GM13977 (cell line): ENCODE data around the gene C9orf57.
"Not testable (repeated sequence)": the region's sequence is repeated elsewhere in the genome, so short reads cannot be mapped to it uniquely, and the experiment has no call there.

ENCODE experiments used
- DNase-seq: peaks from one replicate; pipeline ENCODE4 v3.0.0; 2012; ENCODE audit warnings: low spot score
- CTCF ChIP-seq: IDR thresholded peaks from 2 replicates; pipeline ENCODE4 v1.5.1; 2012; ENCODE audit warnings: mild to moderate bottlenecking, control low read depth; ENCODE audit not compliant: insufficient read depth; ENCODE audit errors: extremely low read depth, missing control alignments
- in situ Hi-C: fragments of 300-500 bp; cut with MboI; formaldehyde crosslinking; loops from one replicate; pipeline ENCODE4 v1.12.0; 2022; ENCODE audit warnings: low sequenced_read_pairs, low pct_unique_long_range_greater_than_20kb, mixed read lengths, inconsistent platforms; ENCODE audit not compliant: unreplicated experiment

C9orf57 gene

GRCh38 chr9:72060513-72060912 lies at the start of gene C9orf57:
C9orf57 (minus strand) TSS chr9:72060613; CDS start chr9:72059331, 1,282 bp downstream.
- no peak for DNase-seq
- in situ Hi-C loops = no loop called here
- TF ChIP-seq CTCF = no peak

GRCh38 chr9:72102520-72102919 lies 42.1 kb upstream of the C9orf57 start:
- DNase-seq = no peak
- in situ Hi-C loops = no loop called here
- TF ChIP-seq CTCF = no peak

GRCh38 chr9:72095520-72095919 lies 35.1 kb upstream of the C9orf57 start:
- DNase-seq, in situ Hi-C loops: not testable (repeated sequence)

- no peak for DNase-seq
- TF ChIP-seq CTCF = no peak
- in situ Hi-C loops = no loop called here
These were observed 32.4 kb upstream of the C9orf57 start for GRCh38 chr9:72092820-72093219.

- TF ChIP-seq CTCF = no peak
- DNase-seq = no peak
- in situ Hi-C loops = no loop called here
These were observed 29.2 kb upstream of the C9orf57 start for GRCh38 chr9:72089451-72090130.

- no peak for TF ChIP-seq CTCF
- no peak for DNase-seq
- in situ Hi-C loops = no loop called here
These were observed 22.1 kb upstream of the C9orf57 start for GRCh38 chr9:72082536-72082935.

GRCh38 chr9:72074666-72075065 lies 14.3 kb upstream of the C9orf57 start:
- DNase-seq, in situ Hi-C loops: not testable (repeated sequence)

GRCh38 chr9:72065076-72065475 lies 4.7 kb upstream of the C9orf57 start:
- in situ Hi-C loops = no loop called here
- DNase-seq = no peak
- no peak for TF ChIP-seq CTCF
